Vagina (tissue), 2 donors: Measurements from ENCODE around the gene THAP3. TPM values are rescaled to one million over a fixed set of nuclear protein-coding genes. Genes with fewer than 3 reads are reported as not detected.

Source experiments
- DNase-seq, 2 donors: peaks; one replicate each; pipeline ENCODE4 v3.0.0-alpha.2; 2017; ENCODE audit errors: extremely low spot score in 2 of 2
- H3K27ac ChIP-seq: fragments of 200-600 bp; sonication (generic); one replicate; pipeline ENCODE4 v1.5.1; 2019
- H3K27me3 ChIP-seq: fragments of 200-600 bp; sonication (generic); one replicate; pipeline ENCODE4 v1.5.1; 2019
- H3K36me3 ChIP-seq, 2 donors: fragments of 200-600 bp; sonication (generic); one replicate each; pipeline ENCODE4 v1.5.1; 2017 to 2019
- H3K4me1 ChIP-seq: fragments of 200-600 bp; sonication (generic); one replicate; pipeline ENCODE4 v1.5.1; 2019
- H3K4me3 ChIP-seq, 2 donors: fragments of 200-600 bp; sonication (generic); 1 replicate in 1 of 2; 2 replicates in 1 of 2; pipeline ENCODE4 v1.5.1; 2016 to 2019
- H3K9me3 ChIP-seq: fragments of 200-600 bp; sonication (generic); one replicate; pipeline ENCODE4 v1.5.1; 2019
- CTCF ChIP-seq, 3 experiments: fragments of 450-650 bp in 2 of 3; fragments of 200-600 bp in 1 of 3; sonication (generic) in 1 of 3; IDR thresholded peaks; one replicate each; pipeline ENCODE4 v1.5.1; 2017 to 2019; ENCODE audit warnings: antibody characterized with exemption in 3 of 3, mild to moderate bottlenecking in 2 of 3, moderate library complexity in 2 of 3
- POLR2A ChIP-seq, 2 donors: fragments of 450-650 bp; IDR thresholded peaks; one replicate each; pipeline ENCODE4 v1.6.1; 2017; ENCODE audit warnings: antibody characterized with exemption in 2 of 2, mild to moderate bottlenecking in 2 of 2, moderate library complexity in 2 of 2
- POLR2AphosphoS5 ChIP-seq, 2 donors: sonication (generic); formaldehyde crosslinking; IDR thresholded peaks; one replicate each; pipeline ENCODE4 v1.9.0; 2017; ENCODE audit warnings: antibody characterized with exemption in 2 of 2, mild to moderate bottlenecking in 2 of 2, low read depth in 1 of 2; ENCODE audit not compliant: insufficient read depth in 1 of 2
- intact Hi-C: fragments of 100-400 bp; cut with DNase I; formaldehyde crosslinking; loops from one replicate; pipeline ENCODE4 v1.15.1; 2023
- total RNA-seq: library from RNA; depleted of rRNA; stranded (reverse); fragments of >200 nt; gene quantifications from one replicate; pipeline ENCODE4 v1.2.3, GENCODE V29; 2016

Gene THAP3
- total RNA-seq, 1 donor from 2014 or later: 29.0 TPM

DNA sequence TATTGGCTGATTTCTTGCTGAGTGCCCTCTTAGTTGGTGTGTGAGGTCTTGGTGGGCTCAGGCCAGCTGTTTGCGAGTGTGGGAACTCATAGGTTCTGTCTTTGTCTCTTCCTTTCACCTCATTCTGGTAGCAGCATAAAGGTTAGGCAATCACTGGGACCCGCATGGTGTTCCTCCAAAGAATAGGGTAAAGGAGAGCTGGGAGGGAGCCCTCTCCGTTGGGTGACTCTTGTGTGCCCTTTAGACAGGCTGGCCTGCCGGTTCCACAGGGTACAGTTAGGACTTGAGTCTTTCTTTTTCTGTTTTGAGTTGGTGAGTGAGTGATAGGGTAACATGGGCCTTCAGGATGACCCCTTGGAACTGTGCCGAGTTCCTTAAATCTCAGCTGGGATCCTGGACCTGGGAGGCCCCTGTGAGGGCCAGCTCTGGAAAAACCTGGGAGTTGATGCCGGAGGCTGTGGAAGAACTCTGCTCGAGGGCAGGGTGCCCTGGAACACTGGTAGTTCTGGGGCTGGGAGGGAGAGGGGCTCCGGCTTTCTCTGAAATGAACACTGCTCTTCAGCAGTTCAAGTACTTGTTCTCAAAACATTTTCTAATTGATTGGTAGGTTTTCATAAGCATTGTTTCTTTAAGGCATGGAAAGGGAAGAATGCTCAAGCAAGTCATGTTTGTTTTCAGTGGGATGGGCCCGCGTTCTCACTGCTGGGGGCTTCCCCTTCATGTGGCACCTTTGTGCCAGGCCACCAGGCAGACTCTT is 2.1 kb upstream of the THAP3 start:
- Histone ChIP-seq H3K36me3 (peaks cover 0 to 38% of the 10 kb centered on the region in 2 donors), H3K9me3 (no peaks in the 10 kb centered on the region), H3K4me1 (peaks cover 51% of the 10 kb centered on the region), H3K27ac (peak overlapping the region; percentile 42), H3K27me3 (no peaks in the 10 kb centered on the region), H3K4me3 (no peak overlapping the region)
- no peak for DNase-seq
- intact Hi-C loops: no loop called here
- no peak for TF ChIP-seq CTCF (IDR thresholded peaks at IDR 0.05)
- no peak for TF ChIP-seq POLR2AphosphoS5 (IDR thresholded peaks at IDR 0.05; ENCODE audit: insufficient read depth in 1 of 2, low read depth in 1 of 2)
- no peak for TF ChIP-seq POLR2A (IDR thresholded peaks at IDR 0.05)

DNA sequence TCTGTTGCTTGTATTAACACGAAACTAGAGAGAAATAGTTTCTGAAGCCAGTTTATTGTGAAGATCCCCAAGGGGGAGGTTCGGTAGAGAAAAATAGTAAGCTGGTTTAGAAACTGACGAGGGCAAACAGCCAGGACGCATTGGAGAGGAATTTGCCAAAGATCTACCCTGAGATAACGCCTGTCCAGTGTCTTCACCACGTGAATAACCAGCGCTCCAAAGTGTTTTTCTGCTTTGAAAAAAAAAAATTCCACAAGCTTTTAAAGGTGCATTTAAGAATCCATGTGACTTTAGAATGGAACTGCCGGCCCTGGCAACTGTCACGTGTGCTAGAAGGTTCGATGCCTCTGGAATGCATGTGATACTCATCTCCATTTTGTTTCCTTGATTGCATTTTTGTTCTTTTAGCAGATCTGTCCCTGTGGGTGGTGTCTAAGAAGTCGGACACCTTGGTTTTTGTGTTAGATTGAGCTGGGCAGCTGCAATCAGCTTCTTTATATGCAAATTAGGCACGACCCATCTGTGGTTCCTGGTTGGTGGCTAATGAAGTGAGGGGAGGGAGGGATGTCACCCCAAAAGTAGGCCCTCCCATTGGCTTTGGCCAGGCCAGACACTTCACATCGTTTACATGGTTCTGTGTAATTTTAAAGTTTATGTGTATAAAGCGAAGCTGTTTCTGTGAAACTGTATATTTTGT is 1.3 kb upstream of the THAP3 start:
- Histone ChIP-seq H3K9me3 (no peaks in the 10 kb centered on the region), H3K4me3 (no peak overlapping the region), H3K27ac (peak overlapping the region; percentile 74), H3K27me3 (no peaks in the 10 kb centered on the region), H3K36me3 (peaks cover 0 to 34% of the 10 kb centered on the region in 2 donors), H3K4me1 (peaks cover 59% of the 10 kb centered on the region)
- TF ChIP-seq POLR2A (IDR thresholded peaks at IDR 0.05) (no peak), POLR2AphosphoS5 (IDR thresholded peaks at IDR 0.05; ENCODE audit: insufficient read depth in 1 of 2, low read depth in 1 of 2) (no peak), CTCF (IDR thresholded peaks at IDR 0.05) (no peak)
- intact Hi-C loops: no loop called here
- no peak for DNase-seq

DNA sequence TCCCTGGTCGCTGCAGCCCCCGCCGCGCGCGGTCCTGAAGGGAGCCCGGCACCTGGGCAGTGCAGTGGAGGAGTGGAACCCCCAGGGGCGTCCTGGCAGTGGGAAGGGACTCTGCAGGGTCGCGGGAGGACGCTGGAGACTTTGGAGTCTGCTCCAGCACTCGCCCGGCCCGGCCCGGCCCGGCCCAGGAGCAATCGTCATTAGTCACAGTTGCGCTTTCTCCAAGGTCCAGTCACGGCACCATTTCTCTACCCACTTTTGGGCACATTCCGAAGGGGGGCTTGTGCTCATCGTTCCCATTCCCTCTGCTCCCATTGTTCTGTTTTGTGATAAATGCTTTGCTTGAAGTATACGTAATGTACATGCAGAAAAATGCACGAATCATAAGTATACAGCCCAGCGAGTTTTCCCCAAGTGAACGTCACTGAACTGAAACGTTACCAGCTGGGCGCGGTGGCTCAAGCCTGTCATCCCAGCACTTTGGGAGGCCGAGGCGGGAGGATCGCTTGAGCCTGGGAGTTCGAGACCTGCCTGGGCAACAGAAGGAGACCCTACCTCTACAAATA is 999 bp downstream of the THAP3 start:
- intact Hi-C loops: no loop called here
- no peak for TF ChIP-seq POLR2A (IDR thresholded peaks at IDR 0.05)
- TF ChIP-seq POLR2AphosphoS5 (IDR thresholded peaks at IDR 0.05; ENCODE audit: insufficient read depth in 1 of 2, low read depth in 1 of 2): no peak
- TF ChIP-seq CTCF (IDR thresholded peaks at IDR 0.05): no peak
- DNase-seq: no peak

GRCh38 chr1:6627031-6627430 is 2.4 kb downstream of the THAP3 start:
- TF ChIP-seq POLR2AphosphoS5 (IDR thresholded peaks at IDR 0.05; ENCODE audit: insufficient read depth in 1 of 2, low read depth in 1 of 2): no peak
- TF ChIP-seq POLR2A (IDR thresholded peaks at IDR 0.05): no peak
- TF ChIP-seq CTCF (IDR thresholded peaks at IDR 0.05): no peak
- Histone ChIP-seq H3K36me3 (peaks cover 0 to 33% of the 10 kb centered on the region in 2 donors), H3K4me3 (no peak overlapping the region), H3K9me3 (no peaks in the 10 kb centered on the region), H3K27ac (no peak overlapping the region), H3K27me3 (no peaks in the 10 kb centered on the region), H3K4me1 (peaks cover 58% of the 10 kb centered on the region)
- intact Hi-C loops: no loop called here
- DNase-seq: no peak

More for the DNA sequence above, 999 bp downstream of the THAP3 start:
- H3K36me3 ChIP-seq: peaks cover 0 to 33% of the 10 kb centered on the region in 2 donors
- no peaks in the 10 kb centered on the region for H3K9me3 ChIP-seq
- H3K27ac ChIP-seq: peak overlapping the region; percentile 74
- no peaks in the 10 kb centered on the region for H3K27me3 ChIP-seq
- peaks cover 62% of the 10 kb centered on the region for H3K4me1 ChIP-seq
- peak overlapping the region; percentile 76 to 96 for H3K4me3 ChIP-seq
